UCSD-AML1 (cell line): Measurements from ENCODE around the gene PLD6.
"Not testable (repeated sequence)": the region's sequence is repeated elsewhere in the genome, so short reads cannot be mapped to it uniquely, and the experiment has no call there.

Source experiments
- DNase-seq: peaks from one replicate; lab custom pipeline; 2025; ENCODE audit not compliant: unreplicated experiment; lab: John Stamatoyannopoulos, UW

Gene PLD6

GRCh38 chr17:17206124-17206912 lies at the start of gene PLD6:
Gene PLD6 (minus strand): TSS chr17:17206333. CDS start chr17:17206286, 47 bp downstream.
- DNase-seq = peak; percentile 87

GRCh38 chr17:17255689-17256088 lies 49.6 kb upstream of the PLD6 start:
- not testable (repeated sequence) for DNase-seq

DNA sequence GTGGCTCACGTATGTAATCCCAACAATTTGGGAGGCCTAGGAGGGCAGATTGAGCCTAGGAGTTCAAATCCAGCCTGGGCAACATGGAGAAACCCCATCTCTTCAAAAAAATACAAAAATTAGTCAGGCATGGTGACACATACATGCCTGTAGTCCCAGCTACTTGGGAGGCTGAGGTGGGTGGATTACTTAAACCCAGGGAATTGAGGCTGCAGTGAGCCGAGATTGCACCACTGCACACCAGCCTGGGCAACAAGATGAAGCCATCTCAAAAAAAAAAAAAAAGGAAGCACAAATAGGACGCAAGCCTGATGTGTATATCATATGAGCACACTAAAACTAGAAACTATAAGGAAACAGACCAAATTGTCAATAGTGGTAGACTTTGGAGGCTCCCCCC lies 47.9 kb upstream of the PLD6 start:
- no peak for DNase-seq

- no peak for DNase-seq
Observed at GRCh38 chr17:17253406-17253805, 47.3 kb upstream of the PLD6 start.

- DNase-seq = no peak
Observed at GRCh38 chr17:17252149-17252661, 46.1 kb upstream of the PLD6 start.

DNA sequence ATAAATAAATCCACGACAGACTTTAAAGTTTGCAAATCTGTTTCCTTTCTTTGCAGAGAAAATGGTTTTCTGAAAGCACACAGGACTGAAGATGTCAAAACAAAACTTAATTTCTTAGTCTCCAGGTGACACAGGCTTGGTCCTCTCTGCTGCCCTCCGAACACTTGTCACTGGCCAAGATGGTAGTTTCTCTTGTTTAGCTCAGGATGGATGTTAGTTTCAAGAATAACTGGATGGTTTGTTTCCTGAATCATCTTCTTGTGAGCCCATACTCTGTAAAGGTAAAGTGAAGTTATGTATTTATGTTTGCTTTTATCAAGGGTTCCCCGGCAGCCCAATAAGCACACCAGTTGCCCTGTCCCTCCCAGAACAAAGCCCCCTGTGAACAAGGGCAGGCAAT lies 40.7 kb upstream of the PLD6 start:
- DNase-seq = no peak

- DNase-seq = no peak
Observed at GRCh38 chr17:17243163-17243562, 37.0 kb upstream of the PLD6 start.

- DNase-seq = no peak
Observed at GRCh38 chr17:17242246-17242645, 36.1 kb upstream of the PLD6 start.

DNA sequence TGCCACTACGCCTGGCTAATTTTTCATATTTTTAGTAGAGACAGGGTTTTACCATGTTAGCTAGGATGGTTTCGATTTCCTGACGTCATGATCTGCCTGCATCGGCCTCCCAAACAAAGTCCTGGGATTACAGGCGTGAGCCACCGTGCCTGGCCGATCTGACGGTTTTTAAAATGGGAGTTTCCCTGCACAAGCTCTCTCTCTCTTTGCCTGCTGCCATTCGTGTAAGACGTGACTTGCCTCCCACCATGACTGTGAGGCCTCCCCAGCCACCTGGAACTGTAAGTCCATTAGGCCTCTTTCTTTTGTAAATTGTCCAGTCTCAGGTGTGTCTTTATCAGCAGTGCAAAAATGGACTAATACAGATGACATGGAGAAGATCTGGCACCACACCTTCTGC lies 35.5 kb upstream of the PLD6 start:
- DNase-seq = no peak

DNA sequence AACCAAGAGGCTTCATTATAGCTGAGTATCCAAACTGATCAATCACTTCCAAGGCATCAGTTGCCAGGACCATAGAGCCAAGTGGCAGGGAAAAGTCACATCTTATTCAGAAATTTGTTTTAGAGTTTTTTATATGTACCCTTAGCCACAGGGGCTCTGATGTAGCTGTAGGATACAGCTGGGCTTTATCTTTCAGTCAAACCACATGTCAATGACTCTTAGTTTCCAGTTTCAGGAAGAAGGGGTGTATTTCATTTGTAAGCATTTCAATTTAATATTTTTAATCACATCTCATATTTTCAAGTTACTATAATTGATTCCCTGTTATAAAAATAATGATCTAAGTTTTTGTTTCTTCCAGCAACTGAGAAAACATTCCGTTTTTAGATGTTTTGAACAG lies 33.7 kb upstream of the PLD6 start:
- DNase-seq = no peak

- peak; percentile 84 for DNase-seq
Observed at GRCh38 chr17:17237026-17237799, 31.1 kb upstream of the PLD6 start, which contains the start of gene FLCN. Gene FLCN (minus strand): TSS chr17:17237168. CDS start chr17:17228137, 9,031 bp downstream.

- no peak for DNase-seq
Observed at GRCh38 chr17:17236295-17237025, 30.3 kb upstream of the PLD6 start.

GRCh38 chr17:17235212-17236174 lies 29.4 kb upstream of the PLD6 start:
- no peak for DNase-seq

DNA sequence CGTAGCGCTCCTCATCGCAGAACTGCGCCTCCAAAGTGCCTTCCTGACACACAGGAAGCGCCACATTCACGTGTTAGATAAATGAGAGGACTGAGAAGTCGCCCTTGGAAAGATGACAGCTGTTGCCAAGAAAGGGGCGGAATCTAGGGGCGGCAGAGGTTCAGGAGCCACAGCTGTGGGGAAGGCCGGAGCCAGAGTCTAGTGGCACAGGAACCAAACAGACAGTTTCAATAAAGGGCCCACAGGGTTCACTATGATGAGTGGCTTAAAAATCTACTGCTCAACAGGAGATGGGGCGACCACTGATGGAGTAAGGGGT lies 26.1 kb upstream of the PLD6 start:
- DNase-seq = no peak

DNA sequence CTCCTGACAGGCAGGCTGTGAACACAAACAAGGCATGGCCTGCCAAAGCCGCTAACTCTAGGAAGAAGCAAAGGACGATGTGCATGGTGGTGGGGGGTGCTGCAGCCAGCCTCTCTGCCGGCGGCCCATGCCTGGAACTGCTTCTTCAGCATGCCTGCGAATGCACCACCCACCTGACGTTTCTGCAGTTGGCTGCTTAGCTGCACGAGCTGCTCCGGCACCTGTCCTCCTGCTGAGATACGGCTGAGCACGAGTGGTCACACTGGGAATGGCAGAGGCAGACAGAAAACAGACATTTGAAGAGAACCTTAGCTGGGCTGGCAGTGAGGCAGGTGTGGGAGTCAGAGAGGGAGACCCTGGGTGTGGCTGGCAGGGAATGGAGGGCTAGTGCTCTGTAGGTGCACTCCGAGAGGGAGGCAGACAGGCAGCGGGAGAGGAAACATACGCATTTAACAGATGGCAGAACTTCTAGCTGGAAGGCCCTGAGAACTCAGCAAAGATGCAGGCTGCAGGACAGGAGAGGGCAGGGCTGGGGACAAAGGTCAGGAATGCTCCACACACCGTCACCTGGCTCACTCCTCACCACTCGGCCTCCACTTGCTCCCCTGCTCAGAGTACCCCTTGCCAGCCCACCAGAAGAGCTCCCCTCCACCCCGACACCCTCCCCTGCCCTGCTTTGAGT lies 25.6 kb upstream of the PLD6 start:
- no peak for DNase-seq

DNA sequence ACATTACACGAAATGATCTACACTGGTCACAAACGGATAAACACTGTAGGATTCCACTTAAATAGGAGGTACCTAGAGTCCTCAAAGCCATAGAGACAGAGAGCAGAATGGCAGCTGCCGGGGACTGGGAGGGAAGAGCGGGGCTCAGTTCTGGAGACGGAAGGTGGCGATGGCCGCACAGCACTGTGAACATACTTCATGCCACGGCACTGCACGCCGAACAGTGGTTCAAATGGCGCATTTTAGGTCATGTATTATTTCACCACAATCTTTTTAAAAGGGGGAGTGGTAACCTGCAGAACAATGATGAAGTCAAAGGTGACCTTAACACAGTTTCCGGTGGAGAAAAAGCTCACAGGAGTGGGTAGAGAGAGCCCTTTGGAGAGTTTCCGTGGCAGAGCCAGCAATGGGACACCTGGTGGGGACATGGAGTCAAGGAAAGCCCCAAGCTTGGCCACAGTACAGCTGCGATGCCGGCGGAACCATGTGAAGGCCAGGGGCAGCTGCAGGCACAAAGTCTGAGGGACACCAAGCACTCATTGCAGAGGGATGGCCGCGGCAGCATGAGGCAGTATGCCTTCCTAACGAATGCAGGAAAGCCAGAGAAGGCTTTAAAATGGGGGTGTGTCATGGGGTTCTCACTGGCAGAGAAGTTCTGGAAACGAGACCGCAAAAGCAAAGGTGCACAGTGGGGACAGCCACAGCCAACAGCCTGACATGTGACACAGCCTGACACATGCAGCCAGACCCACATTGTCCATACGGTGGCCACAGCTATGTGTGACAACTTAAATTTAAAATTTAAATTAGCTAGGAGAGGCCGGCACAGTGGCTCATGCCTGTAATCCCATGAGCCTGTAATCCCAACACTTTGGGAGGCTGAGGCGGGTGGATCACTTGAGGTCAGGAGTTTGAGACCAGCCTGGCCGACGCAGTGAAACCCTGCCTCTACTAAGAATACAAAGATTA lies 23.6 kb upstream of the PLD6 start:
- DNase-seq = no peak

DNA sequence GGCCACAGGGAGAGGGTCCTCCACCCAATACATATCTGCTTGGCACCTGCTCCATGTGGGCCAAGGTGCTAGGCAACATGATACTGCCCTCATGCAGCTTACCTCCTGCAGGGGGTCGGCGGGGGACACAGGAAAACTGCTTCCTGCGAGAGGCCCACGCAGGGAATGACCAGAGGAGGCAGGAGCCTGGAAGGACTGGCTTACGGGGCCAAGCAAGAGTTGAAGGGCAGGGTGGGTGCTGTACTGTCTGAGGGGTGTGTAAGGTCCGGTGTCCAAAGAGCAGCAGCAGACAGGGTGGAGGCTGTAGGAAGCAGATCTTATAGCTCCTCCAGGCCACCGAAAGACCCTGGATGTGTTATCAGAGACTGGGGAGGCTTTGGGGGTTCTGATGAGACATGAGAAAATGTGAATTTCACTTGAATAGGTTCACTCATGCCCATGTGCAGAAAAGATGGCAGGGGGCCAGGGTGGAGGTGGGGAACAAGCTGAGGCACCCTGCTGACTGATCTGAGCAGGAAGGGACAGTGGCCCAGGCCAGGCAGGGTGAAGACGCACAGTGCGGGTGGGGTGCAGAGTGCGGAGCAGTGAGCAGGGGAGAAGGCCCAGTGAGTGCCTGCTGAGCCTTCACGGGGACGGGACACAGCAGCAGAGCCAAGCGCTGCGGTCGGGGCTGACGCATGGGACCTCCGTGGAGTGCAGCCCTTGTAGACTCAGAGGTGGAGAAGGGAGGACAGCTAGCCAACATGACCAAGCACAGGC lies 22.6 kb upstream of the PLD6 start:
- no peak for DNase-seq
